Heart right ventricle (tissue), 16 donors: Measurements from ENCODE around the gene CNOT6. TPM values are rescaled to one million over a fixed set of nuclear protein-coding genes. Genes with fewer than 3 reads are reported as not detected.
A peak's percentile ranks its signal among the peaks of the same experiment; 100 is the strongest.

Experiments
- ATAC-seq, 8 donors: fragments of 200-7000 bp; cut with Tn5 transposase; one replicate each; pipeline ENCODE4 v1.9.1; 2020; ENCODE audit warnings: mild to moderate bottlenecking in 8 of 8, moderate library complexity in 8 of 8, moderate number of reproducible peaks in 1 of 8
- DNase-seq, 2 donors: peaks; one replicate each; pipeline ENCODE4 v3.0.0-alpha.2; 2020
- H3K27ac ChIP-seq, 10 donors: fragments of 200-600 bp; sonication (generic) in 2 of 10; one replicate each; pipeline versions ENCODE4 v1.5.0 to v1.8.0; 2020 to 2022; ENCODE audit warnings: mild to moderate bottlenecking in 3 of 10
- H3K27me3 ChIP-seq, 7 donors: fragments of 200-600 bp; one replicate each; pipeline ENCODE4 v1.8.0; 2021 to 2022; ENCODE audit warnings: mild to moderate bottlenecking in 2 of 7
- H3K36me3 ChIP-seq, 9 donors: fragments of 200-600 bp; sonication (generic) in 1 of 9; one replicate each; pipeline versions ENCODE4 v1.5.0 to v1.8.0; 2020 to 2022; ENCODE audit warnings: mild to moderate bottlenecking in 2 of 9
- H3K4me1 ChIP-seq, 9 donors: fragments of 200-600 bp; sonication (generic) in 1 of 9; one replicate each; pipeline versions ENCODE4 v1.5.0 to v1.8.0; 2020 to 2022; ENCODE audit warnings: mild to moderate bottlenecking in 4 of 9
- H3K4me3 ChIP-seq, 10 donors: fragments of 200-600 bp; sonication (generic) in 2 of 10; one replicate each; pipeline versions ENCODE4 v1.5.0 to v1.8.0; 2020 to 2022; ENCODE audit warnings: mild to moderate bottlenecking in 7 of 10, moderate library complexity in 2 of 10
- H3K9me3 ChIP-seq, 11 donors: fragments of 200-600 bp in 10 of 11; sonication (generic) in 2 of 11; one replicate each; pipeline versions ENCODE4 v1.5.0 to v1.8.0; 2013 to 2022; ENCODE audit warnings: mild to moderate bottlenecking in 2 of 11, control low read depth in 1 of 11, moderate library complexity in 1 of 11
- WGBS, 2 donors: extraction: QIAGEN DNeasy Blood & Tissue Kit; methylation state at CpG; one replicate each; pipeline ENCODE4 v1.1.7; 2013; ENCODE audit warnings: inconsistent platforms in 1 of 2; 5-methylcytosine and 5-hydroxymethylcytosine counted together
- intact Hi-C, 10 donors: fragments of 100-400 bp; cut with DNase I; formaldehyde crosslinking; loops; one replicate each; pipeline versions ENCODE4 v1.11.1 to v1.14.2; 2022
- polyA plus RNA-seq, 2 donors: library from polyadenylated mRNA; stranded (reverse); fragments of 200-250 nt; gene quantifications; one replicate each; pipeline ENCODE4 v1.2.3, GENCODE V29; 2013
- total RNA-seq, 10 donors: library from RNA; stranded (reverse); fragmentation: NEBNext Ultra II Directional in 3 of 10; extraction: Animal tissue kit (Norgen Biotek cat#: 25700) in 3 of 10; gene quantifications; one replicate each; pipeline versions ENCODE4 v1.2.1 to v1.2.4, GENCODE V29; 2021 to 2023
- TF ChIP-seq, protein P1 (sequence below), 9 donors: fragments of 200-600 bp; sonication (generic) in 2 of 9; IDR thresholded peaks; one replicate each; pipeline versions ENCODE4 v1.5.0 to v1.8.0; 2021 to 2022; ENCODE audit warnings: antibody characterized with exemption in 9 of 9, mild to moderate bottlenecking in 5 of 9, moderate library complexity in 1 of 9
- donor health status: Arrhythmogenic right ventricular cardiomyopathy.
- donor health status: ischemic (EF 13 %, LVEDD 7.1; RV severe dilation, severe dysfunction).
- donor health status: healthy with polysubstance abuse.
- donor health status: DM: no; HTN: yes; CAD: no.
- donor health status: DM: no; HTN: no; CAD: no.
- donor health status: ischemic (EF 25% LVEDD 6.9; RV normal size, moderate dysfunction).
- donor health status: ischemic (EF 25% LVEDD 5.7; RV mildly dilated, moderate dysfunction).
- donor health status: healthy.
- donor health status: DM: yes; HTN: yes; CAD: no.
- donor health status: Ischemic cardiomyopathy.
- donor health status: ischemic (EF 35%, LVEDD 5.7; RV mildly dilated, moderate dysfunction).
- donor health status: nonischemic (EF 11% LVEDD 7.7; RV severe dilation, severe dysfunction).
- donor health status: DM: yes; HTN: yes; CAD: no.
- donor health status: PGD.
- donor health status: ischemic (EF 29% LVEDD 5.4; RV normal size, mild dysfunction).
- donor health status: nonischemic (EF 23%, LVEDD 6.1; RV moderate dilation, normal function).

The CNOT6 gene
- total and polyA plus RNA-seq, 12 donors, result 3.8 to 20.5 (median 13.1) TPM

DNA sequence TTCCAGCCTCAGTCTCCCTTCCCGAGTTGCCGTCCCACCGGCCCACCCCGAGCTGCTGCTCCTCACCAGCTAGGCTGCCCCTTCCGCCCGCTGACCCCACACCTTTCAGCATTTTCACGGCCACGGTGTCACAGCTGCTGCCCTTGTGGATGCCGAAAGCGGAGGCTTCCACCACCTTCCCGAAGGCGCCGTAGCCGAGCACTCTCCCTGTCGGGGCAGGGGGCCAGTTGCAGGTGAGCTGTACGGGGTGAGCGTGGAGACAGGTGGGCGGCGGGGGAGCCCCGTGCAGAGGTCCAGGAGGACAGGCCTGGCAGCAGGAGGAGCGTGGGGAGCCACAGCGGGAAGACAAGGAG, 125.4 kb downstream of the CNOT6 start:
- DNase-seq, result no peak
- 75 to 78% methylated on average over 22 of the region's 22 CpGs for WGBS, 2 donors
- Histone ChIP-seq H3K27ac (no peak overlapping the region), H3K9me3 (peaks cover 0 to 5% (median 0%) of the 10 kb centered on the region in 11 donors), H3K36me3 (peaks cover 0 to 18% (median 0%) of the 10 kb centered on the region in 9 donors), H3K27me3 (peaks cover 0 to 26% (median 16%) of the 10 kb centered on the region in 7 donors), H3K4me1 (peaks cover 0 to 21% (median 9%) of the 10 kb centered on the region in 9 donors), H3K4me3 (no peak overlapping the region)
- ATAC-seq, result no peak
- TF ChIP-seq, protein P1, sequence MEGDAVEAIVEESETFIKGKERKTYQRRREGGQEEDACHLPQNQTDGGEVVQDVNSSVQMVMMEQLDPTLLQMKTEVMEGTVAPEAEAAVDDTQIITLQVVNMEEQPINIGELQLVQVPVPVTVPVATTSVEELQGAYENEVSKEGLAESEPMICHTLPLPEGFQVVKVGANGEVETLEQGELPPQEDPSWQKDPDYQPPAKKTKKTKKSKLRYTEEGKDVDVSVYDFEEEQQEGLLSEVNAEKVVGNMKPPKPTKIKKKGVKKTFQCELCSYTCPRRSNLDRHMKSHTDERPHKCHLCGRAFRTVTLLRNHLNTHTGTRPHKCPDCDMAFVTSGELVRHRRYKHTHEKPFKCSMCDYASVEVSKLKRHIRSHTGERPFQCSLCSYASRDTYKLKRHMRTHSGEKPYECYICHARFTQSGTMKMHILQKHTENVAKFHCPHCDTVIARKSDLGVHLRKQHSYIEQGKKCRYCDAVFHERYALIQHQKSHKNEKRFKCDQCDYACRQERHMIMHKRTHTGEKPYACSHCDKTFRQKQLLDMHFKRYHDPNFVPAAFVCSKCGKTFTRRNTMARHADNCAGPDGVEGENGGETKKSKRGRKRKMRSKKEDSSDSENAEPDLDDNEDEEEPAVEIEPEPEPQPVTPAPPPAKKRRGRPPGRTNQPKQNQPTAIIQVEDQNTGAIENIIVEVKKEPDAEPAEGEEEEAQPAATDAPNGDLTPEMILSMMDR (IDR thresholded peaks at IDR 0.05), result no peak
- intact Hi-C loops, result no loop called here

DNA sequence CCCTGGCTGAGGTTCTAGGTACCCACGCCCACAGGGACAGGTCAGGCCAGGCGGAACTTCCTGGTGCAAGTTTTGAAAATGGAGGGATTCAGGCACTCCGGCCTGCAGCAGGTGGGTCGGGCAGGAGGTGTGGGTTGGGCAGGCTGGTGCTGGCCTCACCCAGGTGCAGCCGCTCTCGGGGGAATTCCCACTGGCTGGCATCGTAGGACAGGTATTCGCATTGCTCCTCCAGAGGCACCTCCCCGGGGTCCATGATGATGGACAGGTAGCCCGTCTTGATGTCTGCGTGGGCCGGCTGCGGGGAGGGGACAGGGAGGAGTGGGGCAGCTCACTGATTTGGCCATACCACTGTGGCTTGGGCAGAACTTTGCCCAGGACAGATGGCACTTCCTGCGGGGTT, 125.8 kb downstream of the CNOT6 start:
- DNase-seq (no peak), ATAC-seq (no peak)
- Histone ChIP-seq H3K4me3 (no peak overlapping the region), H3K9me3 (peaks cover 0 to under 1% (median 0%) of the 10 kb centered on the region in 11 donors), H3K27ac (no peak overlapping the region), H3K27me3 (peaks cover 0 to 26% (median 16%) of the 10 kb centered on the region in 7 donors), H3K36me3 (peaks cover 0 to 18% (median 0%) of the 10 kb centered on the region in 9 donors), H3K4me1 (peaks cover 0 to 26% (median 9%) of the 10 kb centered on the region in 9 donors)
- intact Hi-C loops, result no loop called here
- WGBS, 2 donors, result 88 to 91% methylated on average over 14 of the region's 14 CpGs
- TF ChIP-seq, protein P1 (IDR thresholded peaks at IDR 0.05), result no peak

DNA sequence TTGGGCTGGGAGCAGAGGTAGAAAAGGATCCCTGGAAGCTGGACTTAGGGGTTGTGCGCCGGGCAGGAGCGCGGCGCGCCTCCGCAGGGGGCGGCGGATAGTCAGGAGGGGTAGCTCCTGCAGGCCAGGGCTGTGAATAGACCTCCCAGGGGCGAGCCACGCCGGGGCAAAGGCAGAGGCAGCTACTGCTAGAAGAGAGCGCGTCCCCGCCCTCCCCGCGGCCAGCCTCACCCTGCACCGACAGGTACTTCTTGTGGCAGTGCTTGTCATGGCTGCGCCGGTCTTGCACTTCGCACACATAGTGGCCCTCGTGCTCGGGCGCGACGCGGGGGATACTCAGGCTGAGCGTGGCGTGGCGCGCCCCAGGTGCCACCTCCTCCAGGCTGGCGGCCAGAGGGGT, 127.1 kb downstream of the CNOT6 start:
- 78 to 81% methylated on average over 27 to 32 of the region's 32 CpGs for WGBS, 2 donors
- peaks cover 0 to 27% (median 9%) of the 10 kb centered on the region in 9 donors for H3K4me1 ChIP-seq
- H3K27me3 ChIP-seq, result peaks cover 0 to 26% (median 16%) of the 10 kb centered on the region in 7 donors
- peaks cover 0 to 14% (median 0%) of the 10 kb centered on the region in 9 donors for H3K36me3 ChIP-seq
- H3K27ac ChIP-seq, result no peak overlapping the region
- DNase-seq (no peak), ATAC-seq (no peak)
- TF ChIP-seq, protein P1 (IDR thresholded peaks at IDR 0.05), result no peak
- H3K9me3 ChIP-seq, result no peaks in the 10 kb centered on the region
- H3K4me3 ChIP-seq, result no peak overlapping the region
- intact Hi-C loops, result no loop called here

DNA sequence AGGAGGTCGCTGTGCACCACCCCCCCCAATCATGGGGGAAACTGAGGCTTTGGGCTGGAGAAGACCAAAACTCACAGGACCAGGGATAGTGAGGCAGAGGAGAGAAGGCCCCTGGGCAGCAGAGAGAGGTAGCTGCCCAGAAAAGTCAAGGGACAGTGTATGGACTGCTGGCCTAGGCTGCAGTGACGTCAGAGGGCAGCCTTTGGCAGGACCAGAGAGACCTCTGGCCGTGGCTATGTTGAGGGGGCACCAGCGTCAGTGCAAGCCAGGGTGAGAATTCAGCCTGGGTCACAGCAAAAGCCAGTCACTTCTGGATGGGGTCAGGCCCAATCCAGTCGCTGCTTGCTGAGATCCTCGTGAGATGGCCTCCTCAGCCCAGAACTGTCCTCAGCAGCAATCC, 128.7 kb downstream of the CNOT6 start:
- peak overlapping the region in 9 of 10 donors; percentile 20 to 75 (median 62) for H3K27ac ChIP-seq
- H3K9me3 ChIP-seq, result no peaks in the 10 kb centered on the region
- ATAC-seq (no peak), DNase-seq (no peak)
- no peak overlapping the region for H3K4me3 ChIP-seq
- peaks cover 0 to 12% (median 0%) of the 10 kb centered on the region in 9 donors for H3K36me3 ChIP-seq
- TF ChIP-seq, protein P1 (IDR thresholded peaks at IDR 0.05), result no peak
- intact Hi-C loops, result no loop called here
- 89 to 90% methylated on average over 6 of the region's 6 CpGs for WGBS, 2 donors
- peaks cover 0 to 27% (median 9%) of the 10 kb centered on the region in 9 donors for H3K4me1 ChIP-seq
- H3K27me3 ChIP-seq, result peaks cover 0 to 26% (median 13%) of the 10 kb centered on the region in 7 donors
